SK-N-SH (cell line): ENCODE data around the gene EMB.

ENCODE experiments used
- CTCF ChIP-seq: fragments of 200-600 bp; sonication (generic); IDR thresholded peaks from 2 replicates; pipeline ENCODE4 v1.6.1; 2017; ENCODE audit warnings: antibody characterized with exemption, mild to moderate bottlenecking, moderate library complexity
- EZH2phosphoT487 ChIP-seq: fragments of 200-600 bp; sonication (generic); IDR thresholded peaks from 2 replicates; pipeline ENCODE4 v1.6.1; 2017; ENCODE audit warnings: low read depth, mixed run types, mild to moderate bottlenecking, antibody characterized with exemption, moderate library complexity, borderline replicate concordance
- FOXM1 ChIP-seq: IDR thresholded peaks from 2 replicates; pipeline ENCODE4 v1.4.0; 2012; ENCODE audit warnings: low read depth, mild to moderate bottlenecking
- IRF3 ChIP-seq: fragments of 150-350 bp; IDR thresholded peaks from 2 replicates; pipeline ENCODE4 v1.6.1; 2016; ENCODE audit warnings: mild to moderate bottlenecking, low read depth, low read length
- POLR2AphosphoS5 ChIP-seq: IDR thresholded peaks from 2 replicates; pipeline ENCODE4 v1.6.1; 2012; ENCODE audit warnings: low read depth, low read length
- RAD21 ChIP-seq: IDR thresholded peaks from 2 replicates; pipeline ENCODE4 v1.6.1; 2012; ENCODE audit warnings: mild to moderate bottlenecking, low read length
- RXRA ChIP-seq: IDR thresholded peaks from 2 replicates; pipeline ENCODE4 v1.4.0; 2012; ENCODE audit warnings: low read depth, mild to moderate bottlenecking, borderline replicate concordance

GRCh38 chr5:50439221-50439620, 1.9 kb downstream of the EMB start:
- TF ChIP-seq IRF3 (no peak), FOXM1 (no peak), POLR2AphosphoS5 (no peak), RXRA (no peak), EZH2phosphoT487 (no peak), CTCF (no peak), RAD21 (no peak)
